B cell (primary cell): Measurements from ENCODE around the gene STARD3.

Experiments
- EZH2 ChIP-seq: IDR thresholded peaks from 2 replicates; pipeline ENCODE4 v1.6.1; 2012; ENCODE audit warnings: borderline replicate concordance, low read depth, mild to moderate bottlenecking, moderate library complexity, low read length; ENCODE audit not compliant: insufficient read depth, poor library complexity, severe bottlenecking
- TF ChIP-seq, protein P1 (sequence below): fragments of 200-600 bp; IDR thresholded peaks from one replicate; pipeline ENCODE4 v1.8.0; 2022; ENCODE audit warnings: antibody characterized with exemption, mild to moderate bottlenecking

DNA sequence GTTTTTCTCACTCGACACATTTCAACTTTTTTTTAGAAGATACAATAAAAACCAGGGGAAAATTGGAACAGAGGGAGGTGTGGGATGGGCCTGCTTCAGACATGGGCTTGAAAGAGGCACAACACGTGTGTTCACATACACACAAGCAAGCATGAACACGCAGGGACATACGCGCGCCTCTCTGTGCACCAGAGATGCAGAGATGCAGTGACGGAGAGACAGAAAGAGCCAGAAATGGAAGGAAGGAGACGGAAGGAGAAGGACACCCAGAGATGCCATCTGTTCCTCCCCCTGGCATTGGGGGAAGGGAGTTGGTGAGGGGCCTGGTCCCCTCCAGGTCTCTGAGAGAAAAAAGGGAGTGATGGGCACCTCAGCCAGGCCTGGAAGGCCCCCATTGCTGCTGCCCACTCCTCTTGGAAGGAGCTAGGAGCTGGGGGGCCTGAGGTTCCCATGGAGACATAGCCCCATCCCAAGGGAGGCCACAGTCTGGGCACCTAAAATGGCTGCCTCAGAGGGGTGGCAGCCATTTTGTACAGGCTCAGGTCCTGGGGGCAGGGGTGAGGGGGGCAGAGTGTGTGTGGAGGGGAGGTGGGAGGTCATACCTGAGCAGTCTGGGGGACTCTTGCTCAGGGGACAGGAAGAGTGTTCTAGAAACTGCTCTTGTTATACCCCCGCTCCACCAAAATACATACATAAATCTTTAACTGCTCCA lies 25.4 kb upstream of the STARD3 start:
- TF ChIP-seq, protein P1, sequence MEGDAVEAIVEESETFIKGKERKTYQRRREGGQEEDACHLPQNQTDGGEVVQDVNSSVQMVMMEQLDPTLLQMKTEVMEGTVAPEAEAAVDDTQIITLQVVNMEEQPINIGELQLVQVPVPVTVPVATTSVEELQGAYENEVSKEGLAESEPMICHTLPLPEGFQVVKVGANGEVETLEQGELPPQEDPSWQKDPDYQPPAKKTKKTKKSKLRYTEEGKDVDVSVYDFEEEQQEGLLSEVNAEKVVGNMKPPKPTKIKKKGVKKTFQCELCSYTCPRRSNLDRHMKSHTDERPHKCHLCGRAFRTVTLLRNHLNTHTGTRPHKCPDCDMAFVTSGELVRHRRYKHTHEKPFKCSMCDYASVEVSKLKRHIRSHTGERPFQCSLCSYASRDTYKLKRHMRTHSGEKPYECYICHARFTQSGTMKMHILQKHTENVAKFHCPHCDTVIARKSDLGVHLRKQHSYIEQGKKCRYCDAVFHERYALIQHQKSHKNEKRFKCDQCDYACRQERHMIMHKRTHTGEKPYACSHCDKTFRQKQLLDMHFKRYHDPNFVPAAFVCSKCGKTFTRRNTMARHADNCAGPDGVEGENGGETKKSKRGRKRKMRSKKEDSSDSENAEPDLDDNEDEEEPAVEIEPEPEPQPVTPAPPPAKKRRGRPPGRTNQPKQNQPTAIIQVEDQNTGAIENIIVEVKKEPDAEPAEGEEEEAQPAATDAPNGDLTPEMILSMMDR, result no peak
- TF ChIP-seq EZH2, result no peak
